Ascending aorta (tissue), 2 donors: ENCODE results near the gene SLC6A11. TPM values are rescaled to one million over a fixed set of nuclear protein-coding genes. Genes with fewer than 3 reads are reported as not detected.

Source experiments
- DNase-seq, 2 donors: peaks; one replicate each; pipeline ENCODE4 v3.0.0-alpha.2; 2019; ENCODE audit warnings: low spot score in 2 of 2
- H3K27ac ChIP-seq, 2 donors: fragments of 200-600 bp; sonication (generic); one replicate each; pipeline ENCODE4 v1.5.1; 2016 to 2017; ENCODE audit warnings: mild to moderate bottlenecking in 1 of 2
- H3K27me3 ChIP-seq: fragments of 200-600 bp; sonication (generic); one replicate; pipeline ENCODE4 v1.5.1; 2017
- H3K36me3 ChIP-seq, 2 donors: fragments of 200-600 bp; sonication (generic); one replicate each; pipeline ENCODE4 v1.5.1; 2016
- H3K4me1 ChIP-seq, 2 donors: fragments of 200-600 bp; sonication (generic); one replicate each; pipeline ENCODE4 v1.5.1; 2016 to 2017; ENCODE audit warnings: mild to moderate bottlenecking in 1 of 2
- H3K4me3 ChIP-seq, 2 donors: fragments of 200-600 bp; sonication (generic); one replicate each; pipeline ENCODE4 v1.5.1; 2016 to 2017; ENCODE audit warnings: mild to moderate bottlenecking in 1 of 2
- H3K9me3 ChIP-seq, 2 donors: fragments of 200-600 bp; sonication (generic); one replicate each; pipeline ENCODE4 v1.5.1; 2016
- intact Hi-C: fragments of 100-400 bp; cut with DNase I; formaldehyde crosslinking; loops from one replicate; pipeline ENCODE4 v1.15.1; 2023
- total RNA-seq: library from RNA; depleted of rRNA; stranded (reverse); fragments of >200 nt; gene quantifications from one replicate; pipeline ENCODE4 v1.1.0, GENCODE V29; 2016
- TF ChIP-seq, protein P1 (sequence below), 3 experiments: fragments of 200-600 bp in 2 of 3; fragments of 450-650 bp in 1 of 3; sonication (generic) in 2 of 3; IDR thresholded peaks; one replicate each; pipeline ENCODE4 v1.5.1; 2016 to 2019; ENCODE audit warnings: antibody characterized with exemption in 3 of 3, mild to moderate bottlenecking in 1 of 3, moderate library complexity in 1 of 3

Gene SLC6A11
- total RNA-seq, 1 donor from 2014 or later, result not detected

- H3K4me1 ChIP-seq, result no peaks in the 10 kb centered on the region
- TF ChIP-seq, protein P1, sequence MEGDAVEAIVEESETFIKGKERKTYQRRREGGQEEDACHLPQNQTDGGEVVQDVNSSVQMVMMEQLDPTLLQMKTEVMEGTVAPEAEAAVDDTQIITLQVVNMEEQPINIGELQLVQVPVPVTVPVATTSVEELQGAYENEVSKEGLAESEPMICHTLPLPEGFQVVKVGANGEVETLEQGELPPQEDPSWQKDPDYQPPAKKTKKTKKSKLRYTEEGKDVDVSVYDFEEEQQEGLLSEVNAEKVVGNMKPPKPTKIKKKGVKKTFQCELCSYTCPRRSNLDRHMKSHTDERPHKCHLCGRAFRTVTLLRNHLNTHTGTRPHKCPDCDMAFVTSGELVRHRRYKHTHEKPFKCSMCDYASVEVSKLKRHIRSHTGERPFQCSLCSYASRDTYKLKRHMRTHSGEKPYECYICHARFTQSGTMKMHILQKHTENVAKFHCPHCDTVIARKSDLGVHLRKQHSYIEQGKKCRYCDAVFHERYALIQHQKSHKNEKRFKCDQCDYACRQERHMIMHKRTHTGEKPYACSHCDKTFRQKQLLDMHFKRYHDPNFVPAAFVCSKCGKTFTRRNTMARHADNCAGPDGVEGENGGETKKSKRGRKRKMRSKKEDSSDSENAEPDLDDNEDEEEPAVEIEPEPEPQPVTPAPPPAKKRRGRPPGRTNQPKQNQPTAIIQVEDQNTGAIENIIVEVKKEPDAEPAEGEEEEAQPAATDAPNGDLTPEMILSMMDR (IDR thresholded peaks at IDR 0.05), result no peak
- H3K9me3 ChIP-seq, result no peaks in the 10 kb centered on the region
- no peaks in the 10 kb centered on the region for H3K36me3 ChIP-seq
- intact Hi-C loops, result no loop called here
- H3K27me3 ChIP-seq, result no peaks in the 10 kb centered on the region
- no peak overlapping the region for H3K27ac ChIP-seq
- DNase-seq, result no peak
- no peak overlapping the region for H3K4me3 ChIP-seq
Measured at GRCh38 chr3:10858091-10858490, 42.1 kb downstream of the SLC6A11 start.

- intact Hi-C loops, result no loop called here
- Histone ChIP-seq H3K36me3 (no peaks in the 10 kb centered on the region), H3K4me3 (no peak overlapping the region), H3K9me3 (no peaks in the 10 kb centered on the region), H3K27me3 (no peaks in the 10 kb centered on the region), H3K4me1 (no peaks in the 10 kb centered on the region), H3K27ac (no peak overlapping the region)
- TF ChIP-seq, protein P1 (IDR thresholded peaks at IDR 0.05), result no peak
- no peak for DNase-seq
Measured at GRCh38 chr3:10867384-10867783, 51.4 kb downstream of the SLC6A11 start.

- Histone ChIP-seq H3K9me3 (no peaks in the 10 kb centered on the region), H3K27me3 (no peaks in the 10 kb centered on the region), H3K4me1 (no peaks in the 10 kb centered on the region), H3K36me3 (no peaks in the 10 kb centered on the region), H3K27ac (no peak overlapping the region), H3K4me3 (no peak overlapping the region)
- intact Hi-C loops, result no loop called here
- TF ChIP-seq, protein P1 (IDR thresholded peaks at IDR 0.05), result no peak
- DNase-seq, result no peak
Measured at GRCh38 chr3:10869460-10869859, 53.4 kb downstream of the SLC6A11 start.

DNA sequence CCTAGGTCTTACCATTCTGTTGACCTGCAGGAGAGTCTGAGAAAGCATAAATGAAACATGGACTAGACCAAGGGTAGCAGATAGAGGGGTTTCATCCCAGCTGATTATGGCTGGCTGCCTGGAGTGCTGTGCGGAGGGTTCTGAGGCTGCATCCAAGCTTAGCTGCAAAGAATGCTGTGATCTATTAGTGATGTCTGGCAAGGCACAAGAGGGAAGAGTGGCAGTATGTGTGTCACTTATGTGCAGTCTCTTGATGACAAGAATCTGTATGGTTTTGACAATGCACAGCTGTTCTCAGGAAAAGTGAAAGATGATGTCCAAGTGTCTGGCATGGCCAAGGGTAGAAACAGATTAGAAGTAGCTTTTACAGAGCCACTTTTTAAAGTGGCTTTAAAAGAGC is 54.3 kb downstream of the SLC6A11 start:
- no peaks in the 10 kb centered on the region for H3K4me1 ChIP-seq
- no peak overlapping the region for H3K27ac ChIP-seq
- no peaks in the 10 kb centered on the region for H3K9me3 ChIP-seq
- intact Hi-C loops, result no loop called here
- TF ChIP-seq, protein P1 (IDR thresholded peaks at IDR 0.05), result no peak
- no peak for DNase-seq
- H3K27me3 ChIP-seq, result no peaks in the 10 kb centered on the region
- no peak overlapping the region for H3K4me3 ChIP-seq
- no peaks in the 10 kb centered on the region for H3K36me3 ChIP-seq

GRCh38 chr3:10873415-10873814 is 57.4 kb downstream of the SLC6A11 start:
- no peaks in the 10 kb centered on the region for H3K36me3 ChIP-seq
- no peaks in the 10 kb centered on the region for H3K27me3 ChIP-seq
- intact Hi-C loops, result no loop called here
- DNase-seq, result no peak
- no peak overlapping the region for H3K4me3 ChIP-seq
- no peaks in the 10 kb centered on the region for H3K4me1 ChIP-seq
- H3K27ac ChIP-seq, result no peak overlapping the region
- H3K9me3 ChIP-seq, result no peaks in the 10 kb centered on the region
- TF ChIP-seq, protein P1 (IDR thresholded peaks at IDR 0.05), result no peak

DNA sequence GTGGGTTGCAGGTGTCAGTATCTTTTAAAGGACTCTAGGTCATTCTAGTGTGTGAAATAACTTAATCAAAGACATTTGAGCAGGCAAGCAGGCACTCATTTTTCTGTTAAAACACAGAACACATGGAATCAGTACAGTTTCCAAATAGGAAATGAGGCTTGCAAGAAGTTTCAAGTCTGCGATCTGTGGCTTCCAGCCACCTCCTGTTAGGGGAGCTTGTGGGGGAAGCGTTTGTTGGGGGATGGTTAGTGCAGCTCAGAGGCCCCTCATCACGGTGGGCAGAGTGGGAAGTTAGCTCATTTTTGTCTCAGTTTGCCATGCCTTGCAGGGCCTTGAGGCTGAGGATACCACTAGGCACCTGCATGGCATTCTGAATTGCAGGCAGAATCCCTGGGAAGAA is 59.9 kb downstream of the SLC6A11 start:
- H3K9me3 ChIP-seq, result no peaks in the 10 kb centered on the region
- no peak overlapping the region for H3K27ac ChIP-seq
- no peak overlapping the region for H3K4me3 ChIP-seq
- no peak for DNase-seq
- H3K4me1 ChIP-seq, result no peaks in the 10 kb centered on the region
- no peaks in the 10 kb centered on the region for H3K27me3 ChIP-seq
- no peaks in the 10 kb centered on the region for H3K36me3 ChIP-seq
- intact Hi-C loops, result no loop called here
- TF ChIP-seq, protein P1 (IDR thresholded peaks at IDR 0.05), result no peak
